8988T (cell line): ENCODE measurements around the gene ZNF678.
"Not testable (repeated sequence)": the region's sequence is repeated elsewhere in the genome, so short reads cannot be mapped to it uniquely, and the experiment has no call there.

ENCODE experiments used
- DNase-seq: peaks from one replicate; pipeline ENCODE4 v3.0.0; 2011

The ZNF678 gene

GRCh38 chr1:227563324-227564201, at the start of gene ZNF678:
Gene ZNF678, plus strand, starts transcription at chr1:227563556. Its CDS starts 87,436 bp downstream, at chr1:227650992.
- DNase-seq = peak; percentile 97

GRCh38 chr1:227518876-227519275, 44.5 kb upstream of the ZNF678 start:
- DNase-seq = no peak

DNA sequence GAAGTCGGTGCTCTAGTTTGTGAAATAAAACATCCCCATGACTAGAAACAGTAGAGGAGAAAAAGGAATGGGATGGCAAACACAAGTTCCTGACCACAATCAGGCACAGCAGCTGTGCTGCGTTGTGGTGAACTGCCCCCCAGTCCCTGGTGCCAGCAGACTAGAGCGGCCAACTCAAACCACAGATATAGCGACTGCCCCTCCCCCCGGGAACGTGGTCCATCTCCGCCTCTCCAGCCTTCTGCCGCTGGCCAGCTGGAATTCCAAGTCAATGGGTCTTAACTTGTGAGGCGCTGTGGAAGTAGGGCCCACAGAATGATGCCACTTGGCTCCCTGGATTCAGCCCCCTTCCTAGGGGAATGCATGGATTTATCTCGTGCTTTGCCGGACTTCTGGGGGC, 41.6 kb upstream of the ZNF678 start:
- DNase-seq = no peak

- no peak for DNase-seq
These were observed 36.8 kb upstream of the ZNF678 start for GRCh38 chr1:227526524-227526923.

DNA sequence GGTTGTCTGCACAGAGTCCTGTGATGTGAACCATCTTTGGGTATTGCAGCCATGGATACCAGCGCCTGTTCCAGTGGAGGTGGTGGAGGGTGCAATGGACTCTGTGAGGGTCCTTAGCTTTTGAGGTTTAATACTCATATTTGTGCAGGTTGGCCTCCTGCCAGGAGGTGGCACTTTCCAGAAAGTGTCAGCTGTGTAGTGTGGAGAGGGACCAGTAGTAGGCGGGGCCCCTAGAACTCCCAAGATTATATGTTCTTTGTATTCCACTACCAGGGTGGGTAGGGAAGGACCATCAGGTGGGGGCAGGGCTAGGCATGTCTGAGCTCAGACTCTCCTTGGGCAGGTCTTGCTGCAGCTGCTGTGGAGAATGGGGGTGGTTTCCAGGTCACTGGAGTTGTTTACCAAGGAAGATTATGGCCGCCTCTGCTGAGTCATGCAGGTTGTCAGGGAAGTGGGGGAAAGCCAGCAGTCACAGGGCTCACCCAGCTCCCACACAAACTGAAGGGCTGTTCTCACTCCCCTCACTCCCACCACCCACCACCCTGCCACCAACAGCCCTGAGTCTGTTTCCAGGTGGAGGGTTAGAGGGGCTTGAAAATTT, 31.2 kb upstream of the ZNF678 start:
- DNase-seq = no peak

GRCh38 chr1:227540170-227541098, 22.9 kb upstream of the ZNF678 start:
- DNase-seq = no peak

- no peak for DNase-seq
These were observed 22.2 kb upstream of the ZNF678 start for GRCh38 chr1:227541129-227541528.

- no peak for DNase-seq
These were observed 21.6 kb upstream of the ZNF678 start for GRCh38 chr1:227541796-227542152.

- peak; percentile 82 for DNase-seq
These were observed 20.9 kb upstream of the ZNF678 start for GRCh38 chr1:227542153-227543120.

- DNase-seq = no peak
These were observed 19.9 kb upstream of the ZNF678 start for GRCh38 chr1:227543283-227544066.

DNA sequence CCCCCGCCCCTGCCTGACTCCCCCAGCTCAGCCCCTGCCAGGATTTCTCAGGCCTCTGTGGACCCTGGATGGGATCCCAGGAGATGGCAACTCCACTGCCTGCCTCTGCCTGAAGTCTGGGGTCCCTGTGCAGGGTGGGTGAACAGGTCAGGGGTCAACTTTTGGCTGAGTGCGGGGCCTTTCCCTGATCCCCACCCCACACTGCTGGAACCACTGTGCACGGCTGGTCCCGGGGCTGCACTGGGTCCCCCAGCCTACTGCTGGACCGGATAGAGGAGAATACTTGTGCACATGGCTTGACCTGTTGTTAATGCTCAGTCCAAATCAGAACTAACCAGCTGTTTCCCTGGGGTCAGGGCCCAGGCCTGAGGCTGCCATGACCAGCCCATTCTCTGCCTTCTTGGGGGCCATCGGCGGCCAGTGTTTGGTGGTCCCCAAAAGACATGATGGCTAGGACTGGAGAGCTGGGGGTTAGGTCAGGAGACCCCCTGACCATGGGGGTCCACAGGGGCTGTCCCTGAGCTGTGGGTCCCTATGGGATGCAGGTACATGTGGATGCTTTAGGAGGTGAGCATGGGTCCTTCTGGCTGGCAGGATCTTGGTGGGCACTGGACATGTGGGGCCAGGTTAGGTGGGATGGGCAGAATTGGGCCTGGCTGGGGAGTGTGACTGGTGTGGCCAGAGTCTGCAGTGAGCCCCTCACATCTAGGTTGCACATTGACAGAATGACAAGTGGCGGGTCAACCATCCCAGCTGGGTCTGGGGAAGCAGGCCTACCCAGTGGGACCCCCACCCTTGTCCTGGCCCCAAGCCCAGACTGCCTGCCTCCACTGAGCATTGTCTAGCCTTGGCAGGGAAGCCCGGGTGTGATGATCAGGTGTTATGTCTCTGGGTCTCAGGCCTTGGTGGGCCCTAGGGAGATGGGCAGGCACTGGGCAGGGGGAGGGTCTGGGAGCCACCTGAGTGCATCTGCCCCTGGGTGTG, 19.0 kb upstream of the ZNF678 start:
- DNase-seq = no peak

- no peak for DNase-seq
These were observed 18.0 kb upstream of the ZNF678 start for GRCh38 chr1:227545361-227545760.

- no peak for DNase-seq
These were observed 17.3 kb upstream of the ZNF678 start for GRCh38 chr1:227546059-227546458.

DNA sequence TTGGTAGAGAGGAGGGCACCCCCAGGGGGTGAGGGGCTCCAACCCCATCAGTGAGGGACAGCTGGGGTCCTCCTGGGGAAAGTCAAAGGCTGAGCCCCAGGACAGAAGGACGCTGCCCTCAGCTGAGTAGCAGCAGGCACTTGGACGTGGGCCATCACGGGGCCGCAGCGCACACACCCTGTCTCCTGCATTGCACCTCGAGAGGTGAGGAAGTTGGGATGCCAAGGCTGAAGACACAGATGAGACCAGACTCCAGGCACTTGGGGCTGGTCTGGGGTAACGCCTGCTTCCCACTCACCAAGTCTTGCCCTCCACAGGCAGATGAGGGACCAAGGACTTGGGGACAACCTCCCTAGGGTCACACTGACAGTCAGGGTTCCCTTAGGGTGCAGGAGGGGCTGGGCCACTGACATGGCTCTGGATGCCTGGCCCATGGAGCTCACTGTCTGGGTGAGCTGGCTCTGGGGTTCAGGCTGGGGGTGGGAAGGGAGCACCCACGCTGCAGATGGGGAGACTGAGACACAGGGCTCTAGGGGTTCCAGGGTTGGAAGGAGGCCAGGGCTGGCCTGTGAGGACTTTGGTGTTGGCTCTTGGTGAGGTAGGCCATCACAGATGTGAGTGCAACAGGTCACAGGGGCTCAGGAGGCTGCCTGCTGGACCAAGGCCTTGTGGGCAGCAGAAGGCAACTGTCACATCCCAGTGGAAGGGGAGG, 16.6 kb upstream of the ZNF678 start:
- DNase-seq = no peak

DNA sequence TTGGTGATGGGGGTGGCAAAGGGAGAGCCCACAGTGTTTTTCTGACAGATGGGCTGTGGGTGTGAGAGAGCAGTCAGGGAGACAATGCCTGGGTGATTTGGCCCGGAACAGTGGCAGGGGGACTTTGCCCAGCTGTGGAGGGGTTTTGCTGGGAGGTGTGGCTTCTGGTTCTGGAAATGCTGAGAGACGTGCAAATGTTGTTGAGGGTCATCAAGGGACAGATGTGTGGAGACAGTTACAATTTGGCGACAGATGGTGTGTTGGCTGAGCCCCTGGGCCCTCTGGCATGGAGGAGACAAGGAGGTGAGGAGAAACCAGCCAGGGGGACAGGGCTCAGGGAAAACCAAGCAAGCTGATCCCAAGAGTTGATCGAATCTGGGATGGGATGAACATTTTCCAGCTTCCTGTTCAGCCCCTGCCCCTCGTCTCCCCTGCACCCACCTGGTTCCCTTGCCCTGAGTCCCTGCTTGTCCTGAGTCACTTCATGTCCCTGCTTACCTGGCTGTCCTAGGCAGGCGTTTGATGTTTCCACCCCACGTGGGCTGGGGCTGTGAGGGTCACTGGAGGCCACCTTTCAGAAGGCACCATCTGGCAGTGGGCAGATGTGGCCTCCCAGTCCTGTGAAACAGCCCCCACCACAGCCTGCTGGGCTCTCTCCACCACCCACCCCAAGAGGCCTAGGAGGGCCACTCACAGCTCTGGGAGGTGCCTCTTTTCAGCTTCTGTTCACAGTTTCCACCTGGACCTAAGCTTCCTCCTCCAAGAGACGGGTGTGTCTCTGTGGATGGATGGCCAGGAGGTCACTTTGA, 15.8 kb upstream of the ZNF678 start:
- DNase-seq = no peak

DNA sequence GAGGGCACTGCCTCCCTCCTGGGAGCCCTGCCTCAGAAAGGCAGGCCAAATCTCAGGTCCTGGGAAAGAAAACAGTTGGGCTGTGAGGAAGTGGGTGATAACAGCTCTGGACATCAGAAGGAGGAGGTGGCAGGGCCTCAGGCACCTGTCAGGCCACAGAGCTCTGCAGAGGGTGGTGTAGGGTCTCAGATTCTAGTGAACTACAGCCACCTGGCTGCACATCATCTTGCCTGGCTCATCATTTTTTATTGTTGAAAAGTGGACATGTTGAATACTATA, 15.3 kb upstream of the ZNF678 start:
- DNase-seq = no peak

DNA sequence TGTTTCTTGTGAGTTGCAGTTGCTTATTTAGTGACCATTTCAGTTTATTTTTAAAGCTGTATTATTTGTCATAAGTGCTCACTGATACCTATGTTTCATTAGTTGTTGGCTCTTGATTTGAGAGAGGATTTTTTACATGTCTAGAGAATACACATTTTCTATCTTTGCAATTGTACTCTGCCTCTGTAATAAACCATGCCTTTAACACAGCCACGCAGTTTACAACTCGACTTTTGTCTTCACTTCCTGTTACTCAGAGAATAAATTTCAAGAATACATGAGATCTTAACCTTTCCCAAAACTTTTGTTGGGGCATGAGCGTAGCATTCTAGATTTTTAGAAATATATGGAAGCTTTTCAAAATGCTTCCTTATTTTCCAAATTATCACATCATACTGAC, 14.9 kb upstream of the ZNF678 start:
- no peak for DNase-seq

GRCh38 chr1:227549892-227550291, 13.5 kb upstream of the ZNF678 start:
- DNase-seq = no peak

- not testable (repeated sequence) for DNase-seq
These were observed 11.5 kb upstream of the ZNF678 start for GRCh38 chr1:227551881-227552280.
